Measurements from ENCODE around the gene HSPA13.

HSPA13 gene, protein sequence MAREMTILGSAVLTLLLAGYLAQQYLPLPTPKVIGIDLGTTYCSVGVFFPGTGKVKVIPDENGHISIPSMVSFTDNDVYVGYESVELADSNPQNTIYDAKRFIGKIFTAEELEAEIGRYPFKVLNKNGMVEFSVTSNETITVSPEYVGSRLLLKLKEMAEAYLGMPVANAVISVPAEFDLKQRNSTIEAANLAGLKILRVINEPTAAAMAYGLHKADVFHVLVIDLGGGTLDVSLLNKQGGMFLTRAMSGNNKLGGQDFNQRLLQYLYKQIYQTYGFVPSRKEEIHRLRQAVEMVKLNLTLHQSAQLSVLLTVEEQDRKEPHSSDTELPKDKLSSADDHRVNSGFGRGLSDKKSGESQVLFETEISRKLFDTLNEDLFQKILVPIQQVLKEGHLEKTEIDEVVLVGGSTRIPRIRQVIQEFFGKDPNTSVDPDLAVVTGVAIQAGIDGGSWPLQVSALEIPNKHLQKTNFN

DNA sequence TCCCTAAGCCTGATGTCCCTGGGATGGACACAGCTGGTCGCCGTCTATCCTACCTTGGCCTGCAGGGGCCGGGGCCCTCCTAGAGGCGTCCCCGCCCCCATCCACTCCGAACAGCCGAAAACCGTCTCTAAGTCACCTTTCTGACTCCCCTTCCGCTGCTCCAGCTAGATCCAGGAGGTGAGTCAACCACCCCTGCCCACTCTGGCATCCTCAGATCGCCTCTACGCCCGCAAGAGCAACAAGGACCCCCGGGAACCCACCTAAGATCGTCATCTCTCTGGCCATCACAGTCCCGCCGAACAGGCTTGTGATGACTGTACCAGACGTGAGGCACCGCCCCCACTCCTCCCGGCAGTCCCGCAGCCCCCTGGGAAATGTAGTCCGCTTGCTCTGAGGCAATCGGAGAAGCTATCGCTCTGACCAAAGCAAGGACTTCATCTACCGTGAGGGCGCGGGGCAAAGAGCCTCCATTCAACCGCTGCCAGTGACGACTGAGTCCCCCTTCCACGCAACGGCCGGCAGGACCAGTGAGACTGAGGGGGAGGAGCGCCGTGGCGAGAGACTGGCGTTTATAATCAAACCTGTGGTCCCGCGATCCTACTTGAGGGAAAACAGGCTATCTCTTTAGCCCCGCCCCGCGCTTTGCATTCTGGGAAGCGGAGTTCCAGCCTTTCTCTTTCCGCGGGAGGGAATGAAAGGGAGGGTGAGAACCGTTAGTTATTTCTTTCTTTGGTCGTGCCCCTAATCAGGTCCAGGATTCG is at the start of gene HSPA13:
Gene HSPA13 (minus strand): TSS at position 312 of the 761 bp plus-strand sequence. CDS start 27 bp downstream, at position 285.
- TF ChIP-seq, protein P1, sequence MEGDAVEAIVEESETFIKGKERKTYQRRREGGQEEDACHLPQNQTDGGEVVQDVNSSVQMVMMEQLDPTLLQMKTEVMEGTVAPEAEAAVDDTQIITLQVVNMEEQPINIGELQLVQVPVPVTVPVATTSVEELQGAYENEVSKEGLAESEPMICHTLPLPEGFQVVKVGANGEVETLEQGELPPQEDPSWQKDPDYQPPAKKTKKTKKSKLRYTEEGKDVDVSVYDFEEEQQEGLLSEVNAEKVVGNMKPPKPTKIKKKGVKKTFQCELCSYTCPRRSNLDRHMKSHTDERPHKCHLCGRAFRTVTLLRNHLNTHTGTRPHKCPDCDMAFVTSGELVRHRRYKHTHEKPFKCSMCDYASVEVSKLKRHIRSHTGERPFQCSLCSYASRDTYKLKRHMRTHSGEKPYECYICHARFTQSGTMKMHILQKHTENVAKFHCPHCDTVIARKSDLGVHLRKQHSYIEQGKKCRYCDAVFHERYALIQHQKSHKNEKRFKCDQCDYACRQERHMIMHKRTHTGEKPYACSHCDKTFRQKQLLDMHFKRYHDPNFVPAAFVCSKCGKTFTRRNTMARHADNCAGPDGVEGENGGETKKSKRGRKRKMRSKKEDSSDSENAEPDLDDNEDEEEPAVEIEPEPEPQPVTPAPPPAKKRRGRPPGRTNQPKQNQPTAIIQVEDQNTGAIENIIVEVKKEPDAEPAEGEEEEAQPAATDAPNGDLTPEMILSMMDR (IDR thresholded peaks at IDR 0.05; ENCODE audit: control insufficient read depth, insufficient read depth, low read depth, low read length, missing control alignments): no peak
- peak within 1 kb of the TSS; percentile 72 for H3K4me3 ChIP-seq (ENCODE audit: control insufficient read depth, low read depth, low read length)
- peak; percentile 98 for DNase-seq (ENCODE audit: low read depth)

GRCh38 chr21:14418920-14419319 is 36.0 kb upstream of the HSPA13 start:
- no peak overlapping the region for H3K4me3 ChIP-seq (ENCODE audit: control insufficient read depth, low read depth, low read length)
- no peak for DNase-seq (ENCODE audit: low read depth)
- TF ChIP-seq, protein P1 (IDR thresholded peaks at IDR 0.05; ENCODE audit: control insufficient read depth, insufficient read depth, low read depth, low read length, missing control alignments): no peak

GRCh38 chr21:14414932-14415508 is 32.1 kb upstream of the HSPA13 start:
- H3K4me3 ChIP-seq (ENCODE audit: control insufficient read depth, low read depth, low read length): no peak overlapping the region
- no peak for DNase-seq (ENCODE audit: low read depth)
- TF ChIP-seq, protein P1 (IDR thresholded peaks at IDR 0.05; ENCODE audit: control insufficient read depth, insufficient read depth, low read depth, low read length, missing control alignments): no peak

DNA sequence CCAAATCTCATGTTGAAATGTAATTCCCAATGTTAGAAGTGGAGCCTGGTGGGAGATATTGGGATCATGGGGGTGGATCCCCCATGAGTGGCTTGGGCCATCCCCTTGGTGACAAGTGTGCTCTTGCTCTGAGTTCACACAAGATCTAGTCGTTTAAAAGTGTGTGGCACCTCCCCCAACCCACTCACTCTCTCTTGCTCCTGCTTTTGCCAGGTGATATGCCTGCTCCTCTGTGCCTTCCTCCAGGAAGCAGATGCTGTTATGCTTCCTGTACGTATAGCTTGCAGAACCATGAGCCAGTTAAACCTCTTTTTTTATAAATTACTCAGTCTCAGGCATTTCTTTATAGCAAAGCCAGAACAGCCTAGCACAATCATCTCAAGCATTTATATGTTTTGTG is 23.0 kb upstream of the HSPA13 start:
- H3K4me3 ChIP-seq (ENCODE audit: control insufficient read depth, low read depth, low read length): no peak overlapping the region
- no peak for DNase-seq (ENCODE audit: low read depth)
- TF ChIP-seq, protein P1 (IDR thresholded peaks at IDR 0.05; ENCODE audit: control insufficient read depth, insufficient read depth, low read depth, low read length, missing control alignments): no peak

- TF ChIP-seq, protein P1 (IDR thresholded peaks at IDR 0.05; ENCODE audit: control insufficient read depth, insufficient read depth, low read depth, low read length, missing control alignments): no peak
- DNase-seq (ENCODE audit: low read depth): no peak
- H3K4me3 ChIP-seq (ENCODE audit: control insufficient read depth, low read depth, low read length): no peak overlapping the region
These were observed 22.3 kb upstream of the HSPA13 start for GRCh38 chr21:14405225-14405624.

GRCh38 chr21:14403681-14404318 is 20.9 kb upstream of the HSPA13 start:
- TF ChIP-seq, protein P1 (IDR thresholded peaks at IDR 0.05; ENCODE audit: control insufficient read depth, insufficient read depth, low read depth, low read length, missing control alignments): peak; percentile 50
- DNase-seq (ENCODE audit: low read depth): peak; percentile 11
- H3K4me3 ChIP-seq (ENCODE audit: control insufficient read depth, low read depth, low read length): no peak overlapping the region

Measured in AG09309 (cell line).